ENCODE measurements around the gene EEFSEC.
A peak's percentile ranks its signal among the peaks of the same experiment; 100 is the strongest.

The EEFSEC gene

DNA sequence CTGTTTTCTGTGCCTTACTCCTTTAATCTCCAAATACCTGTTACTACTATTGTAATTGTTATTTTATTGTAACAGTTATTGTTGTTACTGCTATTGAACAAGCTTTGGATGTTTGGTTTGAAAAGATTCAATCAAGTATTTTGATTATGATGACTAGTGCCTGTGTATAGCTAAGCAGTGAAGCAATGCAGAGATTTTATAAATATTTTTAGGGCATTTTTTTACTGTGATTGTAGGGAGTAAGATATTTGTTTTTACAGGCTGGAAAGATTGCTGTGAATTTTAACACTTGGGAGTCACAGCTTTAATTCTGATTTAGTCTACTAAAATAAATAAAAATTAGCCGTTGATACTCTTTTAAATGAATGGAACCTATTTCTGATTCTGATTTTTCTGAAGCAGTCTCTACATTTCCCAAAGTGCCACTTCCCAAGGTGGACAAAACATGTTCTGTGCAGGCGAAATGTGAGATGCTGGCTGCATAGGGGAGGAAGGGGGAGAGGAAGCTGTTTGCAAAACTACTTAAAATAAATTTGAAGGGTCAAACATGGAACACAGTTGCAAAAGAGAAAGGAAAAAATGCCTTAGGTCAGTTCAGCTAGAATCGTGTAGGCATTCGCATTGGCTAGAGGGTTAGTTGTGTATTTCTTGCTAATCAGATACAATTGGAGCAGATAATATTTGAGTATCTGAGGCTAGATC lies 25.7 kb downstream of the EEFSEC start:
- no peak overlapping the region for H3K27ac ChIP-seq
- TF ChIP-seq ZFX (IDR thresholded peaks at IDR 0.05) (no peak), CTCF (conservative IDR thresholded peaks at IDR 0.05) (no peak)

- TF ChIP-seq ZFX (IDR thresholded peaks at IDR 0.05) (no peak), CTCF (conservative IDR thresholded peaks at IDR 0.05) (no peak)
These were observed 26.2 kb downstream of the EEFSEC start for GRCh38 chr3:128179484-128179819.

GRCh38 chr3:128180436-128180835 lies 27.2 kb downstream of the EEFSEC start:
- peak overlapping the region; percentile 8; the same call in 1 of the 2 replicates for H3K27ac ChIP-seq
- TF ChIP-seq CTCF (conservative IDR thresholded peaks at IDR 0.05), result no peak
- TF ChIP-seq ZFX (IDR thresholded peaks at IDR 0.05), result no peak

More at GRCh38 chr3:128179484-128179819, 26.2 kb downstream of the EEFSEC start:
- H3K27ac ChIP-seq, result no peak overlapping the region

- TF ChIP-seq ZFX (IDR thresholded peaks at IDR 0.05) (no peak), CTCF (conservative IDR thresholded peaks at IDR 0.05) (no peak)
- no peak overlapping the region for H3K27ac ChIP-seq
These were observed 27.6 kb downstream of the EEFSEC start for GRCh38 chr3:128180913-128181312.

GRCh38 chr3:128182656-128183055 lies 29.4 kb downstream of the EEFSEC start:
- H3K27ac ChIP-seq, result no peak overlapping the region
- TF ChIP-seq ZFX (IDR thresholded peaks at IDR 0.05), result no peak
- TF ChIP-seq CTCF (conservative IDR thresholded peaks at IDR 0.05), result no peak

GRCh38 chr3:128185630-128186447 lies 32.6 kb downstream of the EEFSEC start:
- H3K27ac ChIP-seq, result no peak overlapping the region
- TF ChIP-seq CTCF (conservative IDR thresholded peaks at IDR 0.05), result no peak
- no peak for TF ChIP-seq ZFX (IDR thresholded peaks at IDR 0.05)

DNA sequence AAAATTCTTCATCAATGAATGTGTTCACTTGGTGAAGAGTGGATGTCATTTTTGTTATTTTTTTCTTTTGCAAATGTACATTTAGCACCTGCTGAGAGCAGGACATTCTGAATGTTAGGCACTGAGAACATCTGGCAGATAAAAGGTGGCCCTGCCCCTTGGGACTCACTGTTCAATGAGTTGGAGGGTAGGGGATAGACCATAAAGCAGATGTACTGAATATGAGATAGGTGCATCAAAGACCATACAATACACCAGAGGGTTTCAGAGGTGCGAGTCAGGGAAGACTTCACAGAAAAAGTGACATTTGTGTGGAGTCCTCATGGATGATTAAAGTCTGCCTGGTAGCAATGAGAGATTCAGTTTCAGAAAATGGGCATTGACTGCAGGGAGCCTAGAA lies 34.2 kb downstream of the EEFSEC start:
- no peak overlapping the region for H3K27ac ChIP-seq
- no peak for TF ChIP-seq ZFX (IDR thresholded peaks at IDR 0.05)
- no peak for TF ChIP-seq CTCF (conservative IDR thresholded peaks at IDR 0.05)
